Renal pelvis (tissue), 4 donors: Measurements from ENCODE around the gene ASXL2. TPM values are rescaled to one million over a fixed set of nuclear protein-coding genes. Genes with fewer than 3 reads are reported as not detected.
"Not testable (repeated sequence)": the region's sequence is repeated elsewhere in the genome, so short reads cannot be mapped to it uniquely, and the experiment has no call there.

Source experiments
- DNase-seq: peaks from one replicate; pipeline ENCODE4 v3.0.0-alpha.2; 2013
- polyA plus RNA-seq, 3 donors: library from polyadenylated mRNA; unstranded; fragments of 120-200 nt; gene quantifications; one replicate each; pipeline ENCODE4 v1.2.1, GENCODE V29; 2013; ENCODE audit not compliant: insufficient read length in 3 of 3

The ASXL2 gene
- polyA plus RNA-seq, 3 donors = 17.6 to 22.0 (median 20.5) TPM

DNA sequence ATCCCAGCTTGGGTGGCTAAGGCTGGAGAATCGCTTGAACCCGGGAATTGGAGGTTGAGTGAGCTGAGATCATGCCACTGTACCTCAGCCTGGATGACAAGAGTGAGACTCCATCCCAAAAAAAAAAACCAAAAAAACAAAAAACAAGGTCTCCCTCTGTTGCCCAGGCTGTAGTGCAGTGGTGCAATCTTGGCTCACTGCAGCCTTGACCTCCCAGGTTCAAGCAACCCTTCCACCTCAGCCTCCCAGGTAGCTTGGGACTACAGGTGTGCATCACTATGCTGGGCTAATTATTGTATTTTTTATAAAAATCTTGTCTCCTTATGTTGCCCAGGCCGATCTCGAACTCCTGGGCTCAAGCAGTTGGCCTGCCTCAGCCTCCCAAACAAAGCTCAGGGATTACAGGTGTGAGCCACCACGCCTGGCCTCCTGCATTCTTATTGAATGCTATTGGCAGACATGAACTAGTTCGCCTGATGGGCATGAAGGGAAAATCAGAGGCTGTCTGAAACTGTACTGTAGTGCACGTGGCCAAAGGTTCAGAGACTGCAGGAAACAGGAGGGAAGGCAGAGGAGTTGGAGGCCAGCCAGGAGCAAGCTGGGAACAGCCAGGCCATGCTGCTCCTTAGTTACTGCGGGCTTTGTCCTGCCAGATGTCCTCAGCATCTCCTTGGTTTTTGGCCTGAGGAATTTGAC is 16.0 kb upstream of the ASXL2 start:
- DNase-seq = no peak

DNA sequence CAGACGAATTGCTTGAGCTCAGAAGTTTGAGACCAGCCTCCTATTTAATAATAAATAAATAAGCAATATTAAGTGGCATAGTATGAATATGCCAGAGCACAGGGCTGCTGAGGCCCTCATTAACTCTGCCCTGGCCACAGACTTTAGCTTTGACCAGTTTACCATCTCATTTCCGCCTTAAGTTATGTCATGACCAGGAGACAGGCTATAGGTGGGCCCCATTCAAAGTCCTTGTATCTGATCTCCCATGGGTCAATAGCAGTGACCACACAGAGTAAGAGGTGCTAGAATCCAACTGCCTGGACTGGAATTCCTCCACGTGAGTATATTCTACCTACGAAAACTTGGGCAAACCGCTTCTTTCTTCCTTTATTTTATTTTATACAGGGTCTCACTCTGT is 13.4 kb upstream of the ASXL2 start:
- no peak for DNase-seq

DNA sequence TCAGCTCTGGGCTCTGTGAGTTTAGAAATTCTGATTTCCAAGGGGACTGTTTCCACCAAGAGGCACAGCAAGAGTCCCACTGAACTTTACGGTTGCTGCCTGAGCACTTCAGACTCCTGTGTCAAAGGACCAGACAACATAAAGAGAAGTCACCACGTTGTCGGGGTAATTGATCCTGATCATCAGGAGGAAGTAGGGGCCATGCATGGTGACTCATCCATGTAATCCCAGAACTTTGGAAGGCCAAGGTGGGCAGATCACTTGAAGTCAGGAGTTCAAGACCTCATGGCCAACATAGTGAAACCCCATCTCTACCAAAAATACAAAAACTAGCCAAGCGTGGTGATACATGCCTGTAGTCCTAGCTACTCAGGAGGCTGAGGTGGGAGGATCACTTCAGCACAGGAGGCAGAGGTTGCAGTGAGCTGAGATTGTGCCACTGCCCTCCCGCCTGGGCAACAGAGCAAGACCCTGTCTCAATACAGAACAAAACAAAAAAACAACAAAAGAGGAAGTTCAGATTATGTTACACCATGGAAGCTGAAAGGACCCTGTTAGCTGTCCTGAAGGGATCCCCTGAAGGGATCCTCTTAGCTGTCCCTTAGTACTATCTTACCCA is 9.4 kb upstream of the ASXL2 start:
- DNase-seq = no peak

DNA sequence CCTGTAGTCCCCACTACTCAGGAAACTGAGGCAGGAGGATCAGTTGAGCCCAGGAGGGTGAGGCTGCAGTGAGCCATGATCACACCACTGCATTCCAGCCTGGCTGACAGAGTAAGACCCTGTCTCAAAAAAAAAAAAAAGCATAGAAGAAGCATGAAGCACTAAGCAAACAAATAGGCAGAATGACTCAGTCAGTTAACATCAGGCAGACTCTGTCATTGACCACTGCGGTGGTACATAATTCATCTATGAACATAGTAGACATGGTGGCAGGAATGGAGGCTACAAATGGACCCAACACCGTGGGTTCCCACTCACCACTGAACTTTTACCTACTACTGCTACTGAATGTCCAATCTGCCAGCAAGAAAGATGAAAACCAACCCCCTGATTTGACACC is 7.6 kb upstream of the ASXL2 start:
- no peak for DNase-seq

DNA sequence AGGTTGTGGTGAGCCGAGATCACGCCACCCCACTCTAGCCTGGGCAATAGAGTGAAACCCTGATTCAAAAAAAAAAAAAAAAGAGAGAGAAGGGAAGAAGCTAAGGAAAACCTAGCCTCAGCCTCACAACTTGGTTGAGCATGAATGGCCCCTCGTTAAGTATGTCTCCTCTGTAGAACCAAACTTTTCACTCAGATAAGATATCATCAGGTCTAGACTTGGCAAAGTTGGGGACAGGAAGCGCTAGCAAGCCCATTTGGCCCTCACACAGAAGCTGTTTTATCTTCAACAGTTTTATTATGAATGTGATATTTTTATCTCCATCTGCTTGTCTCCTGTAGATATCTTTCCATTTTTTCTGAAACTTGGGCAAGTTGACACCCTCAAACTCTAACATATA is 3.5 kb upstream of the ASXL2 start:
- no peak for DNase-seq

DNA sequence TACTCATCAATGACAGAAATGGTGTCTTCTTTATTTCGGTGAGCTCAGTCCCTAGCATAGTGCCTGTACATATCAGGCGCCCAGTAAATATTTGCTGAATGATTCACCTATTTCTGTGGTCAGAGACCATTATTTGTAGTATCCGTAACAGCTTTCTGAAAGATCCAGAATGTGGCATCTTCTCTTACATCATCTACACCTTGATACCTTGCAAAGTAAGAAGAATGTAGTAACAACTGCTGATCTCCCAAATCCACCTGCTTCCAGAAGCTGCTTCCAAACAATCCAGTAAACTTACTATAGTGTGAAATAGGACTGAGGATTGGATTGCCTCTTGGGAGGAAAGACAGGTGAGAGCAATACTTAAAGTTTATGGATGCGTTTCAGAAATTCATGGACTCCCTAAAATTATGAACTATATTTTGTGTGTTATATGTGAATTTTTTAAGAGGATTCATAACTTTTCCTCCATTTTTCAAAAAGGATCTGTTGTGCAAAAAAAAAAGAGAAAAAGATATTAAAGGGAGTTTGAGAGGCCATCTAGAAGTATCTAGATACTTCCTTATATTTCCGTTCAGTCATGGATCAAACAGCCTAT is 945 bp upstream of the ASXL2 start:
- no peak for DNase-seq

DNA sequence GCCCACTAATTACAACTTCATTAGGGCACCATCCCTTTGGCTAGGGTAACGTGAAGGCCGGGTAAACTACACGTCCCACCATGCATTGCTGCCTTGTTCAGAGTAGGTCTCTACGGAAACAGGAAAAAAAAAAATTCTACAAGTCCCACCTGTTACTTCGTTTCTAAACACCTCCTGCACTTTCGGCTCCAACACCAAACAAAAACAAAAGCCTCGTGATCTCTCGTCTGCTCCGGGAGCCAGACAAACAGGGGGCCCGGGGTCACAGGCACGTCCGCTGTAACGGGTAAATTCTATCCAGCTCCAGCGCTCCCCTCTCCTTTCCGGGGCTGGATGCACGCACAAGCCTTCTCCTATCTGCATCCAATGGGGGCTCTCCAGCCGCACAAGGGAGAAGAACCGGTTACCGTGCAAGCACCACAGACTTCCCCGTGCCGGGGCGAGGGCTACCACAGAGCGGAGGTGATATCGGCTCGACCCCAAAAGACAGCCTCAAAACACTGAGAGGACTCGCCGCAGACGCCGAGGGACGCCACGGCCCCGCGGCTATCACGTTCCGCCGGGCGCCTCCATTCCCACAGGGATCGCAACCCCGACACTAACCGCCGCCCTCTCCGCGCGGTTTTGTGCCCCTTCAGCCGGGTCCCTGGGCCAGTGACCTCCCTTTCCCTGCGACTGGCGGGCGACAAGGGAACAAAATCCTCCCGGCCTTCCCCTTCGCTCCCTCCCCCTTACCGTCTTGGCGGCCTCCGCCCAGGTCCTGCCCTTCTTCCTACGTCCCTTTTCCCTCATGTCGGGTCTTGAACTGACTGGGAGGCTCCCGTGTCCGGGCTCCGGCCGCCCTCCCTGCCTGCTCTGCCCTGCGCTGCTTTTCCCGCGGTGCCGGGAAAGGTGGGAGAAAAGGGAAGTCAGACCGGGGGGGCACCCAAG is 591 bp downstream of the ASXL2 start:
- DNase-seq = peak; percentile 67

DNA sequence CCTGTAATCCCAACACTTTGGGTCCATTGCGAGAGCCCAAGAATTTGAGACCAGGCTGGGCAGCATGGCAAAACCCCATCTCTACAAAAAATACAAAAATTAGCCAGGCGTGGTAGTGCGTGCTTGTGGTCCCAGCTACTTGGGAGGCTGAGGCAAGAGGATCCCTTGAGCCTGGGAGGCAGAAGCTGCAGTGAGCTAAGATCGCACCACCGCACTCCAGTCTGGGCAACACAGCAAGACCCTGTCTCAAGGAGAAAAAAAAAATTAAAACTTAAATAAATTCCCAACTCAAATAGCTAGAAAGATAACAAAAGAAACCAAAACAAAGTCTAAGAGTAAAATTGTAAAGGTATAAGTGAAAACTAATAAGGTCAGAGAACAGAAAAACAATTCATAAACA is 6.2 kb downstream of the ASXL2 start:
- no peak for DNase-seq

DNA sequence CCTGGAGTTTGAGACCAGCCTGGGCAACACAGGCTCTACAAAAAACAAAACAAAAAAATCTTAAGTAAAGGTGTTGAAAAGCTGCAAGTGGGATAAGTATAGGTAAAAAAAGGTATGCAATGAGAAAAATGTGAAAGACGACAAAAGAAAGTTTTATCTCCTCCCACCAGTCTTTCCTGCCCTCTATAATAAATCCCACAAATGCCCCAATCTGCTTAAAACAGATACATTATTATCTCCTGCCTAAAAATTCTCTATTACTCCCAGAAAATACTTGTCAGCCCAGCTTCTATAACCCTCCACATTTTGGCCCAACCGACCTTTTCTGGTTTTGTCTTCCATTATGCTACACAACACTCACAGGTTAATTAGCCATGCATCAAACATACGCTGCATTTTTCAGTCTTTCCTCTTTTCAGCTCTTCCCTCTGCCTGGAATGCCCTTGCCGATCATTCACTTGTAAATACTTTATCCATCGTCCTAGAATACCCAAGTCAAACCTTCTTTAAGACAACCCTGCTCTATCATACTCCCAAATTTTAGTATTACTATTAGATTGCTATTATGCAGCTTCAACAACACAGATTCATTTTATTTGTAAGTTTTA is 10.8 kb downstream of the ASXL2 start:
- DNase-seq = no peak

DNA sequence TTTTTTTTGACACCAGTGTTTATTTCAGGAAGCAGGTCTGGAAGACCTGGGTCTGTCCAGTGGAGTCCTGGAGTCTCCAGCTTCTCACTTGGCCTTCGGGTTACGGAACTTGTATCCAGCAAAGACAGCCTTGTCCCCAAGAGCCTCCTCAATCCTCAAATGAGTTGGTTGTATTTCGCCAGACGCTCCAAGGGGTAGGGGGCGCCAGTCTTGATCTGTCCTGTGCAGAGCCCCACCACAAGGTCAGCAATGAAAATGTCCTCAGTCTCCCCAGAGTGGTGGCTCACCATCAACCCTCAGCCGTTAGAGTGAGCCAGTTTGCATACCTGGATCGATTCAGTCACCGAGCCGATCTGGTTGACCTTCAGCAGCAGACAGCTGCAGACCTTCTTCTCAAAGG is 21.9 kb downstream of the ASXL2 start:
- no peak for DNase-seq

DNA sequence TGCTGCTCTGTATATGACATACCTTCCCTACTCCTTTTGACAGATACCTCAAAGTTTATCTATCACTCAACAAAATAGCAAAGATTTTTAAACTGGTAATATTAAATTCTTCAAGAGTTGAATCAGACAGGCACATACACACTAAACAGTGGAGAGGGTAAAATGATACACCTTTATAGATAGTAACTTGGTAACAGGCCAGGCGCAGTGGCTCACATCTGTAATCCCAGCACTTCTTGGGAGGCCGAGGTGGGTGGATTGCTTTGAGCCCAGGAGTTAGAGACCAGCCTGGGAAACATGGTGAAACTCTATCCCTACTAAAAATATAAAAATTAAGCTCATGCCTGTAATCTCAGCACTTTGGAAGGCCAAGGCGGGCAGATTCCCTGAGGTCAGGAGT is 23.2 kb downstream of the ASXL2 start:
- no peak for DNase-seq

DNA sequence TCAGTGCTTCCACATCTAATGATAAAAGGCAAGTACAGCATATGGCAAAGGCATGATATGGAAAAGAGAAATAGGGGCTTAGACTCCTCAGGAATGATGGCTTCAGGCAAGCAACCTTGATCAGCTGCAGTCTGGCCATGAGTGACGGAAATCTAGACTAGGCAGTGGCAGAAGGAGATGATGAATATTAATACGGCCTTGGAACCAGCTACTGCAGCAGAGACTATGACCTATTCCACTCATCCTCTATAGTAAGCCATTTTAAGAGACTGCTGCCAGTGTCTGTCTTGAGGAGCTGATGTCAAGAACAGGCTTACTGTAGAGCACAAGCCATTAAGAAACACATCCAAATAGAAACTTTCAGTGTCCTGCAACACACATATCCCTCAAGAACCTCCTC is 23.7 kb downstream of the ASXL2 start:
- DNase-seq = no peak

DNA sequence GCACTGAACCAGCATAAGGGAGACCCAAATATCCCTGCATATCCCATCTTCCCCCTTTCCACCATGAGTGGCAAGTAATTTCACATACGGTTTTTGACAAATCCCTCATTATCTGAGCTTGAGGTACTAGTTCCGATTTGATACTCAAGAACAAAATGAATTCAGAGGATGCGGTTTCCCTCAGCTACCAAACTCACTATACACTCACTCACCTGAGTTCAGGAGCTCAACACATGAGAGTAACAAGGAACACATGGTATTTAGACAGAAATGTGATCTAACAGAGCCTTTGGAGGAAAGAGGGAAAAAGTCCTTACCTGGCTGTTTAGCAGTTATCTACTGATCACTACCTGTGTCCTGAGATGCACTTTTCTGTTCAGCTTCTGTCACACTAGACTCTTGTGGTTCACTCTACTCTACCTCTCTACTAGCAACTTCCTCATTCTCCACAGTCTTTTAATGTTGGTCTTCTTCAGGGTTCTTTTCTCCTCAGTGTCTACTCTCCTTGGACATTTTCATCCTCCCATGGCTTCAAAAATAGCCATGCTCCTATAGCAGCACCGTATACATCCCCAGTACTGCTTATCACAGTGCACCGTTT is 25.1 kb downstream of the ASXL2 start:
- DNase-seq = no peak

DNA sequence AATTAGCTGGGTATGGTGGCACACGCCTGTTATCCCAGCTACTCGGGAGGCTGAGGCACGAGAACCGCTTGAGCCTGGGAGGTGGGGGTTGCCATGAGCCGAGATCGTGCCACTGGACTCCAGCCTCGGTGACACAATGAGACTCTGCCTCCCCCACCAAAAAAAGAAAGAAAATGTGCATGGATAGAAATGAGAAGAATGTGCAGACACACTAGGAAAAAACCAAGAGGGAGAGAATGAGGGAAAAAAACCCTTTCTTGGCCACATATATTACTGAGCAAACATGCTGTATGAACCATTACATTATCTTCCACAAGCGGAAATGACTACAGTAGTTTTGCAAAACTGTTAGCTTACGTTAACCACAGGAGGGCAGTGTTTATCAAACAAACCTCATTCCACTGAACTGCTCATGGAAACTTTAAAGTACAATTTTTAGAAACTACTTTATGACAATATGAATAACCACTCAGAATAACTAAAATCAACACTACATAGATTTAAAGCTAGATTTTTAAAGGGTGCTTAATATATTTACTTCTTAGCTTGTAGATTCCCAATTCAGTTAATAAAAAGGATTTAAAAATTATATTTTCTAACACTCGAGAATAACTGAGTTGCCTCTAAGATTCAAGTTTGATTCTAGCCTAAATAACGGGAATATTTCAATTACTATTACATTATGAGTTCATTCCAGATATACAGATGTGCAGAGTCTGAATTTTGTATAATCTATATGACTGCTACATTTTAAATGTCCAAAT is 26.4 kb downstream of the ASXL2 start:
- DNase-seq = peak; percentile 43

DNA sequence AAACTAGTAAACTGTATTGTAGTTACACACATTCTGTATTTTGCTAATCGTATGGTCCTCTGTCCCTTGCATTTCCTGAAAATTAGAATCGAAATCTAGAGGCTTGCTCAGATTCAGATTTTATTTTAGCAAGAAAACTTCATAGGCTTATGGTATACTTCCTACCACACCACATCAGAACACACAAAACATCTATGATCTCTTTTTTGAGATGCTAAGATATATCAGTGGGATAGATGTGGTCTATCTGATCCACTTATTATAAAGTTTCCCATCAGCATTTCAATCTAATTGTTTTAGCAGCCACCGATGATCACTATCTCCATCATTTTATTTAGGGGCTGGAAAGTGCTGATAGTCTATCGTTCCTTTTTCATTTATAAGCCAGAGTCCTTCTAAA is 27.9 kb downstream of the ASXL2 start:
- DNase-seq = not testable (repeated sequence)

DNA sequence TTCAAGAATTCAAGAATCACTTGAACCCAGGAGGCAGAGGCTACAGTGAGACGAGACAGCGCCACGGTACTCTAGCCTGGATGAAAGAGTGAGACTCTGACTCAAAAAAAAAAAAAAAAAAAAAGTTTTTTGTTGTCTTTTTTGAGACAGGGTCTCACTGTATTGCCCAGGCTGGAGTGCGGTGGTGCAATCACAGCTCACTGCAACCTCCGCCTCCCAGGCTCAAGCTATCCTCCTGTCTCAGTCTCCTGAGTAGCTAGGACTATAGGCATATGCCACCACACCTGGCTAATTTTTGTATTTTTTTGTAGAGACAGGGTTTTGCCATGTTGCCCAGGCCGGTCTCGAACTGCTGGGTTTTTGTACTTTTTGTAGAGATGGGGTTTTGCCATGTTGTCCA is 28.9 kb downstream of the ASXL2 start:
- DNase-seq = not testable (repeated sequence)

DNA sequence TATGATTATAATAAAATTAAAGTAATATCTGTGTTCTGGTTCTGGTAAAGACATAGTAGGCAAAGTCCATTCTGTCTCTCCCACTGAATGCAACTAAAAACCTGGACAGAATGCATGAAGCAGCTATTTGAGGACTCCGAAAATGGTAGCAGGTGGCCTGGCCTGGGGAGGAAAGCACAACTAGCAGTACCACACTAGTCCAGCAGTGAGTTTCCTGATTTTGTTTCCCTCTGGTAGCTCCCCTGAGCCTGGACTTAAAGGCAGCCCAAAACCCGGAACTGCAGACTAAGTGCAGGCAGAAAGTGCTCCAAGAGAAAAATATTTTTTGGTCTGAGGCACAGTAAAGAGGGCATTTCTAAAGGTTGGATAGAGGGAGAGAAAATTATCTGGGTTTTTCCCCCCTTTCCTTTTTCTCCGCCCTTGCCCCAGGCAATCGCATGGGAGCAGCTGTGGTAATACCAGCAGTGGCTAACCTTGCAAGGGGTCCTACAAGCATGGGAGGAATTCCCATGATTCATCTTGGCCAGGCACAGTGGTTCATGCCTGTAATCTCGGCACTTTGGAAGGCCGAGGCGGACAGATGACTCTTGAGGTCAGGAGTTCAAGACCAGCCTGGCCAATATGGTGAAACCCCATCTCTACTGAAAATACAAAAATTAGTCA is 32.3 kb downstream of the ASXL2 start:
- no peak for DNase-seq

DNA sequence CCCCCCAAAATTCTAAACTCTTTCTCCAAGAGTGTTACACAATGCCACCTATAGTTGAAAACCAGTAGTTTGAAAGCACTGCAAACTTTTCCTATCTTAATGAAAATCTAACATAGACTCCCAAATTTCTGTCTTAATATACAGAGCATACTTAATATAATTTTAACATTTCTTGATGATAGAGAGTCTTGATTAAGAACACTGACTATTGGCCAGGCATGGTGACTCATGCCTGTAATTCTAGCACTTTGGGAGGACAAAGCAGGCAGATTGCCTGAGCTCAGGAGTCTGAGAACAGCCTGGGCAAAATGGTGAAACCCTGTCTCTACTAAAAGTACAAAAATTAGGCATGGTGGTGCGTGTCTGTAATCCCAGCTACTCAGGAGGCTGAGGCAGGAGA is 34.2 kb downstream of the ASXL2 start:
- no peak for DNase-seq

DNA sequence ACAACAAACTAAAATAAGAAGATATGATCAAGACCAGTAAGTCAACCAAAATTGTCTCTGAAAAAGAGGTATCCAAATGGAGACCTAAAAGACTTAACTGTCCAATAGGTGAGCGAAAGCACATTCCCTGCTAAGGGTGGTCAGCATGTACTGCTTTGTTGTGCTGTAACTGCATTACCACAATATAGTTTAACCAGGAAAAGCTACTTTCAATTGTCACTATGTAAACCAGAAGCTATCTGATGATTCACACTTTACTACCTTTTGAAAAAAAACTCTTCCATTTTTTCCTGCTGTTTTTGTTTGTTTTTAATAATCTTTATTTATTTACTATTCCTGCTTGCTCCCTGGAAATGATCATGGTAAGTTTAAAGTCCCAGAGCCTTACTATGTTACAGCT is 36.1 kb downstream of the ASXL2 start:
- DNase-seq = no peak

DNA sequence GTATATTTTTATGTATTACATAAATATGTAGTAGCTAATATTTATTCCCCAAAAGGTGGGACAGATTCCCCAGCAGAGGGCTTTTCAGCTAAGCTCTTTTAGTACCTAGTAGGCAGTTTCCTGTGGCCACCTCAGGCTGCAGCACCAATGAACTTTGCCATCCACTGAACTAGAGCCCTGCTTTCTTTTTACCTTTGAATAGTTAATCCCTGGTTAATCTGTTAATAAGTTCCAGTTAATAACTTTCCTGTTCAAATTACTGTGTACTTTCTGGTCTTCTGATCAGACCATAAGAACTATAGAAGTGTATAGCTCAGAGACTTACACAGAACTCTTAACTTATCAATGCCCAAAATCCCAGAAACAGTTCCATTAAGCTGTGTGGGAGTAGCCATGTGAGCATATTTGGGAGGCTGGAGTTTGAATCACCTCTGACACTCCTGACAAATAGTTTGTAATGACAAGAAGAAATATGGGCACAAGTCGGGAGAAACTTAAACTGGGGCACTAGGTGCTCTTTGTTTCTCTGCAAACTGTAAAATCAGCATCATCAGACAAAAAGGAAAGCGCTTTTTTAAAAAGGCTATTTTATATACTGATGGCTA is 40.0 kb downstream of the ASXL2 start:
- DNase-seq = peak; percentile 20
